Measurements from ENCODE around the gene TWIST1. TPM values are rescaled to one million over a fixed set of nuclear protein-coding genes. Genes with fewer than 3 reads are reported as not detected.

The TWIST1 gene
- total RNA-seq, 4 donors from 2014 or later, result 3.8 to 7.8 (median 5.0) TPM

GRCh38 chr7:19119372-19119771 lies 1.9 kb upstream of the TWIST1 start:
- Histone ChIP-seq H3K9me3 (no peaks in the 10 kb centered on the region), H3K27ac (no peak overlapping the region), H3K4me1 (peaks cover 20 to 30% of the 10 kb centered on the region in 2 donors), H3K27me3 (peaks cover 48% of the 10 kb centered on the region), H3K4me3 (replicated peaks in 1 of 3) (no peak overlapping the region), H3K36me3 (no peaks in the 10 kb centered on the region)
- TF ChIP-seq, protein P1, sequence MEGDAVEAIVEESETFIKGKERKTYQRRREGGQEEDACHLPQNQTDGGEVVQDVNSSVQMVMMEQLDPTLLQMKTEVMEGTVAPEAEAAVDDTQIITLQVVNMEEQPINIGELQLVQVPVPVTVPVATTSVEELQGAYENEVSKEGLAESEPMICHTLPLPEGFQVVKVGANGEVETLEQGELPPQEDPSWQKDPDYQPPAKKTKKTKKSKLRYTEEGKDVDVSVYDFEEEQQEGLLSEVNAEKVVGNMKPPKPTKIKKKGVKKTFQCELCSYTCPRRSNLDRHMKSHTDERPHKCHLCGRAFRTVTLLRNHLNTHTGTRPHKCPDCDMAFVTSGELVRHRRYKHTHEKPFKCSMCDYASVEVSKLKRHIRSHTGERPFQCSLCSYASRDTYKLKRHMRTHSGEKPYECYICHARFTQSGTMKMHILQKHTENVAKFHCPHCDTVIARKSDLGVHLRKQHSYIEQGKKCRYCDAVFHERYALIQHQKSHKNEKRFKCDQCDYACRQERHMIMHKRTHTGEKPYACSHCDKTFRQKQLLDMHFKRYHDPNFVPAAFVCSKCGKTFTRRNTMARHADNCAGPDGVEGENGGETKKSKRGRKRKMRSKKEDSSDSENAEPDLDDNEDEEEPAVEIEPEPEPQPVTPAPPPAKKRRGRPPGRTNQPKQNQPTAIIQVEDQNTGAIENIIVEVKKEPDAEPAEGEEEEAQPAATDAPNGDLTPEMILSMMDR (IDR thresholded peaks at IDR 0.05), result no peak
- TF ChIP-seq POLR2A (IDR thresholded peaks at IDR 0.05), result no peak
- 20 to 29% methylated on average over 8 of the region's 8 CpGs for WGBS, 2 donors
- intact Hi-C loops (cut with DNase I), result no loop called here
- no peak for DNase-seq

DNA sequence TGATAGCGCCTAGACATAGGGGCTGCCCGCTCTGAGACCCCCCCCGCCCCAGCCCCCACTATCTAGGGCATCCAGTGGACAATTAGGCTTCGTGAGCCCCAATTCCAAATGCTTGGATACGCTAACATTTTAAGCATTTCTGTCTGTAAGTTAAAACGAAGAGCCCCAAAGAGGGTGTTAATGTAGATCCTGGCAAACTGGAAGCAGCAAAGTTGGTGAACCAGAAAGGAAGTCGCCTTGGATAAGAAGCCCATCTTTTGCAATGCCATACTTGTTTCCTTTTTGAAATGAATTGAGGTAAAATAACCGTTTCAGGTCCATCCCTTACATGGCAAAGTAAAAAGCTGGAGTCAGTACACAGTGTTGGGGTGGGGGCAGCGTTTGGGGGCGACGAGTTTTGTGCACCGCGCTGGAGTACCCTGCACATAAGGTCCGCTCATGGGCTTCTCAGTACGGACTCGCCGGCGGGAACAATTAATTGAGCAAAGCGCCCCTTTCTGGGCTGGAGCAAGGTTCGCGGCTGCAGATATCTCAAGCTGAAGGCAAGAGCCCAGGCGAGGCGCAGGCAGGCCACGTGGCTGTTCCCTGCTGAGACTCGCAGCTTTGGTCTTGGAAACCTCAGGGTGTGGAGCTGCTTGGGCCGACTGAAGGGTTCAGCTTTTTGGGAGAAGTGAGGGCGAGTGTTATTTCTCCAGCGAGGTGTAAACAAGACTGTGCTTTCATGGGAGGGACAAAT lies 1.4 kb upstream of the TWIST1 start:
- DNase-seq, result no peak
- intact Hi-C loops (cut with DNase I), result no loop called here
- Histone ChIP-seq H3K27me3 (peaks cover 54% of the 10 kb centered on the region), H3K4me3 (replicated peaks in 1 of 3) (no peak overlapping the region), H3K4me1 (peaks cover 20 to 30% of the 10 kb centered on the region in 2 donors), H3K9me3 (no peaks in the 10 kb centered on the region), H3K36me3 (no peaks in the 10 kb centered on the region), H3K27ac (no peak overlapping the region)
- TF ChIP-seq POLR2A (IDR thresholded peaks at IDR 0.05), result no peak
- 24 to 31% methylated on average over 26 to 28 of the region's 28 CpGs for WGBS, 2 donors

- no peak for TF ChIP-seq POLR2A (IDR thresholded peaks at IDR 0.05)
- TF ChIP-seq, protein P1 (IDR thresholded peaks at IDR 0.05), result no peak
- Histone ChIP-seq H3K9me3 (no peaks in the 10 kb centered on the region), H3K4me3 (replicated peaks in 1 of 3) (peak overlapping the region in 1 of 3 donors; percentile 44), H3K4me1 (peaks cover 20 to 30% of the 10 kb centered on the region in 2 donors), H3K36me3 (no peaks in the 10 kb centered on the region), H3K27ac (peak overlapping the region in 1 of 3 donors; percentile 14), H3K27me3 (peaks cover 61% of the 10 kb centered on the region)
- intact Hi-C loops (cut with DNase I), result no loop called here
- DNase-seq, result no peak
- 3 to 9% methylated on average over 20 to 37 of the region's 51 CpGs for WGBS, 2 donors
Observed at GRCh38 chr7:19117870-19118608, 603 bp upstream of the TWIST1 start.

DNA sequence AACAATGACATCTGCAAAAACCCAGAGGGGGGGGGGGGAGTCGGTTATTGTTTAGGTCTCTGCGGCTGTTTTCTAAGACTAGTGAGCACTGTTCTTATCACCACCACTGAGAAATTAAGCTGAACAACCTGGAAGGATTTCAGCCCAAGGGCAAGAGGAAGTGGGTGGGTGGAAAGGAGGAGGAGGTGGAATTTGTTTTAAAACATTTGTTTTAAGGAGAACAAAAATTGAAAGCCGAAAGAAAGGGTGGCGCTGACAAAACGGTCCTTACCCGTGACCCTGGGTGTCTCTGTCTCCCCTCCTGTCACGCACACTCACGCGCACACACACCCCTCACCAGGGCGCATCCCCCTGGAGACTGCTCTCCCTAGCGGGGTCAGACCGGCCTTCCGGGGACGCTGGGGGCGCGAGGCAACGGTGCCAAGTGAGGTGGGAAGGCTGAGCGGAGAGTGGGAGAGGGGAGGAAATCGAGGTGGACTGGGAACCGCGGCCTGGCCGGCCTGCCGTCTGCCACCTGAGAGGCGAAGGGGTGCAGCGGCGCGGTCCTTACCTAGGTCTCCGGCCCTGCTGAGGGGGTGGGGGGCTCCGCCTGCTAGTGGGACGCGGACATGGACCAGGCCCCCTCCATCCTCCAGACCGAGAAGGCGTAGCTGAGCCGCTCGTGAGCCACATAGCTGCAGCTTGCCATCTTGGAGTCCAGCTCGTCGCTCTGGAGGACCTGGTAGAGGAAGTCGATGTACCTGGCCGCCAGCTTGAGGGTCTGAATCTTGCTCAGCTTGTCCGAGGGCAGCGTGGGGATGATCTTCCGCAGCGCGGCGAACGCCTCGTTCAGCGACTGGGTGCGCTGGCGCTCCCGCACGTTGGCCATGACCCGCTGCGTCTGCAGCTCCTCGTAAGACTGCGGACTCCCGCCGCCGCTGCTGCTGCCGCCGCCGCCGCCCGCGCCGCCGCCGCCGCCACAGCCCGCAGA lies 1.0 kb downstream of the TWIST1 start:
- no peaks in the 10 kb centered on the region for H3K36me3 ChIP-seq
- H3K27ac ChIP-seq, result no peak overlapping the region
- WGBS, 2 donors, result 1 to 3% methylated on average over 34 to 52 of the region's 70 CpGs
- H3K4me3 ChIP-seq (replicated peaks in 1 of 3), result peak overlapping the region in 2 of 3 donors; percentile 18 to 44
- H3K9me3 ChIP-seq, result no peaks in the 10 kb centered on the region
- intact Hi-C loops (cut with DNase I), result no loop called here
- peak in 1 of 2 donors; percentile 3 for DNase-seq
- peaks cover 20 to 34% of the 10 kb centered on the region in 2 donors for H3K4me1 ChIP-seq
- TF ChIP-seq POLR2A (IDR thresholded peaks at IDR 0.05), result no peak
- TF ChIP-seq, protein P1 (IDR thresholded peaks at IDR 0.05), result no peak
- peaks cover 69% of the 10 kb centered on the region for H3K27me3 ChIP-seq

GRCh38 chr7:19114551-19114855 lies 2.9 kb downstream of the TWIST1 start:
- H3K27me3 ChIP-seq, result peaks cover 60% of the 10 kb centered on the region
- H3K27ac ChIP-seq, result no peak overlapping the region
- H3K36me3 ChIP-seq, result no peaks in the 10 kb centered on the region
- peaks cover 20 to 34% of the 10 kb centered on the region in 2 donors for H3K4me1 ChIP-seq
- no peak for TF ChIP-seq POLR2A (IDR thresholded peaks at IDR 0.05)
- TF ChIP-seq, protein P1 (IDR thresholded peaks at IDR 0.05), result no peak
- 19 to 21% methylated on average over 2 of the region's 2 CpGs for WGBS, 2 donors
- intact Hi-C loops (cut with DNase I), result no loop called here
- no peak for DNase-seq
- no peak overlapping the region for H3K4me3 ChIP-seq (replicated peaks in 1 of 3)
- H3K9me3 ChIP-seq, result no peaks in the 10 kb centered on the region

Data from thyroid gland (tissue), 4 donors.